CD8-positive, alpha-beta memory T cell (primary cell): ENCODE measurements around the gene SMCO2. TPM values are rescaled to one million over a fixed set of nuclear protein-coding genes. Genes with fewer than 3 reads are reported as not detected.

ENCODE experiments used
- CTCF ChIA-PET: fragments of 350-600 bp; sonication (Branson Sonifier 250); formaldehyde crosslinking; loops from one replicate; lab custom pipeline; 2021; ENCODE audit warnings: antibody characterized with exemption; lab: Charles Lee
- POLR2A ChIA-PET: fragments of 350-600 bp; sonication (Branson Sonifier 250); formaldehyde crosslinking; loops from one replicate; lab custom pipeline; 2021; ENCODE audit warnings: antibody characterized with exemption; lab: Charles Lee
- DNase-seq, 5 donors: peaks; one replicate each; pipeline versions ENCODE4 v3.0.0 to v3.0.0-alpha.2; 2020 to 2022; ENCODE audit warnings: mixed read lengths in 1 of 5
- H3K27ac ChIP-seq: one replicate; pipeline ENCODE4 v1.7.0; 2013; ENCODE audit warnings: low read depth, mild to moderate bottlenecking, low read length, moderate library complexity
- H3K27me3 ChIP-seq: 2 replicates; pipeline ENCODE4 v1.7.0; 2013; ENCODE audit warnings: low read length, mild to moderate bottlenecking; ENCODE audit not compliant: insufficient read depth, poor library complexity, severe bottlenecking
- H3K36me3 ChIP-seq: 2 replicates; pipeline ENCODE4 v1.7.0; 2013; ENCODE audit warnings: mild to moderate bottlenecking, low read length, moderate library complexity; ENCODE audit not compliant: insufficient read depth
- H3K4me1 ChIP-seq: 2 replicates; pipeline ENCODE4 v1.7.0; 2013; ENCODE audit warnings: mild to moderate bottlenecking, low read length, moderate library complexity; ENCODE audit not compliant: insufficient read depth
- H3K4me3 ChIP-seq: 2 replicates; pipeline ENCODE4 v1.7.0; 2013; ENCODE audit warnings: mild to moderate bottlenecking, low read length
- H3K9me3 ChIP-seq: 2 replicates; pipeline ENCODE4 v1.7.0; 2013; ENCODE audit warnings: mild to moderate bottlenecking, low read length
- H3K27ac Mint-ChIP-seq, 8 donors: one replicate each; pipeline ENCODE4 v1.8.0; 2020 to 2021; ENCODE audit warnings: mixed read lengths in 8 of 8, mild to moderate bottlenecking in 6 of 8, inconsistent platforms in 3 of 8, moderate library complexity in 3 of 8
- H3K27me3 Mint-ChIP-seq, 2 donors: one replicate each; pipeline ENCODE4 v1.8.0; 2020 to 2021; ENCODE audit warnings: mixed read lengths in 2 of 2, mild to moderate bottlenecking in 1 of 2, moderate library complexity in 1 of 2
- H3K36me3 Mint-ChIP-seq, 3 donors: one replicate each; pipeline ENCODE4 v1.8.0; 2020 to 2021; ENCODE audit warnings: mixed read lengths in 3 of 3, inconsistent platforms in 1 of 3, mild to moderate bottlenecking in 1 of 3
- H3K4me1 Mint-ChIP-seq, 3 donors: one replicate each; pipeline ENCODE4 v1.8.0; 2020 to 2021; ENCODE audit warnings: mixed read lengths in 3 of 3, inconsistent platforms in 1 of 3, mild to moderate bottlenecking in 1 of 3
- H3K4me3 Mint-ChIP-seq, 7 donors: one replicate each; pipeline ENCODE4 v1.8.0; 2020 to 2021; ENCODE audit warnings: mixed read lengths in 7 of 7, mild to moderate bottlenecking in 6 of 7, moderate library complexity in 4 of 7, inconsistent platforms in 2 of 7
- H3K9me3 Mint-ChIP-seq, 5 donors: one replicate each; pipeline ENCODE4 v1.8.0; 2020 to 2022; ENCODE audit warnings: mixed read lengths in 5 of 5, mild to moderate bottlenecking in 3 of 5, moderate library complexity in 2 of 5, inconsistent platforms in 1 of 5
- polyA plus RNA-seq: library from polyadenylated mRNA; unstranded; fragments of 300-500 nt; fragmentation: Illumina TruSeq; gene quantifications from one replicate; pipeline ENCODE4 v1.2.3, GENCODE V29; 2021
- total RNA-seq, 2 experiments: library from RNA; stranded (reverse); gene quantifications; one replicate each; pipeline ENCODE4 v1.2.3, GENCODE V29; 2021

Gene SMCO2
- total and polyA plus RNA-seq, 3 experiments from 2014 or later = not detected

DNA sequence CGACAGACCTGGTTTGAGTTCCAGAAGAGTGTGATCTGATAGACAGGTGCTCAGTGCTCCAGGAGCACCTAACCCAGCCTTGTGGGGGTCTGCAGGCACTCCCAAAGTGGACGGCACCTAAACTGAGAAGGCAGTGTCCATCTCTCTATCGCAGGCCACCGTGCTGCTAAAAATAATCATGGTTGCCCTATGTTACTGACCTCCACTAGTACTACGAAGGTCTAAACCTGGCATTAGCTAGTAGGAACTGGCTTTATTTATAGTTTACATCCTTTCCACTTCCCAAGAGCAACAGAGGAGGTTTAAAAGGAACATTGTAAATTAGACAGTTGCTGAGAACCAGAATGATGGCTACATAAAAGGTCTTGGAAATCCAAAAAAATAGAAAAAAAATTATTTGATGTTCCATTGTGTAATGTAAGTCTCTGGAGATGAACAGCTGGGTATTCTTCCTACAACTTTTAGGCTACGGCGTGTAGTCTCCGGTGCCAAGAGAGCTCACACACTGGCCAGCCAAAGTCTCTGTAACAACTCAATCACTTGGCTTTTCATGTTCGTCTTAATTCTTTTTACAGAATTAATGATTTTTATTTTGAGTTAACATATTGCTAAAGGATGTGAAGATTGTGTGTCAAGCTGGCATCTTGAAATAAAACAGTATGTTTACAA is 104.8 kb downstream of the SMCO2 start:
- peaks cover 0 to 6% (median 2%) of the 10 kb centered on the region in 3 donors for H3K4me1 Mint-ChIP-seq
- no peak for DNase-seq
- CTCF ChIA-PET = no interaction called here

More for the DNA sequence above, 104.8 kb downstream of the SMCO2 start:
- H3K27ac Mint-ChIP-seq = no peak overlapping the region
- H3K36me3 ChIP-seq = no peaks in the 10 kb centered on the region
- peaks cover 3 to 8% of the 10 kb centered on the region in 2 donors for H3K27me3 Mint-ChIP-seq
- no peak overlapping the region for H3K4me3 ChIP-seq
- no peak overlapping the region for H3K4me3 Mint-ChIP-seq
- no peaks in the 10 kb centered on the region for H3K27me3 ChIP-seq
- no peaks in the 10 kb centered on the region for H3K4me1 ChIP-seq
- no peaks in the 10 kb centered on the region for H3K9me3 Mint-ChIP-seq
- POLR2A ChIA-PET = no interaction called here
- no peaks in the 10 kb centered on the region for H3K36me3 Mint-ChIP-seq
- no peaks in the 10 kb centered on the region for H3K9me3 ChIP-seq
- no peak overlapping the region for H3K27ac ChIP-seq

Other genes with a start within 250 kb of the SMCO2 start
- gene STK38L, start 202.4 kb upstream of the SMCO2 start, total RNA-seq = 10 to 100 TPM; 23.1 to 27.7 TPM
- gene STK38L, start 202.4 kb upstream of the SMCO2 start, polyA plus RNA-seq = 7.1 TPM
- 10 to 100 TPM; 21.6 to 22.4 TPM for gene BMAL2, start 113.9 kb upstream of the SMCO2 start, total RNA-seq
- 0.10 TPM for gene BMAL2, start 113.9 kb upstream of the SMCO2 start, polyA plus RNA-seq
- gene PPFIBP1, start 77.5 kb downstream of the SMCO2 start, total RNA-seq = 10 to 100 TPM in 1 of 2 experiments, 1 to 10 TPM in 1; 6.2 to 10.7 TPM
- 1.2 TPM for gene PPFIBP1, start 77.5 kb downstream of the SMCO2 start, polyA plus RNA-seq
- gene REP15, start 249.7 kb downstream of the SMCO2 start, total RNA-seq = under 1 TPM in 1 of 2 experiments, not detected in 1; 0.35 TPM
- gene REP15, start 249.7 kb downstream of the SMCO2 start, polyA plus RNA-seq = not detected